ENCODE results near the gene ARX.

Gene ARX

GRCh38 chrX:25025615-25026014 lies 9.8 kb upstream of the ARX start:
- Histone ChIP-seq H3K4me2 (ENCODE audit: low read depth, low read length) (no peak overlapping the region), H3K4me3 (ENCODE audit: low read length) (no peak overlapping the region), H2AFZ (ENCODE audit: low read length) (no peak overlapping the region), H3K36me3 (replicated peaks; ENCODE audit: insufficient read depth, low read length) (no peaks in the 10 kb centered on the region), H3K4me1 (ENCODE audit: low read length) (no peaks in the 10 kb centered on the region), H3K27me3 (replicated peaks; ENCODE audit: insufficient read depth, low read length) (no peaks in the 10 kb centered on the region), H4K20me1 (ENCODE audit: insufficient read depth, low read length) (no peaks in the 10 kb centered on the region), H3F3A (ENCODE audit: insufficient read depth, low read length) (no peaks in the 10 kb centered on the region), H3K9ac (ENCODE audit: low read length) (no peak overlapping the region), H3K9me2 (replicated peaks; ENCODE audit: insufficient read depth, low read length) (no peaks in the 10 kb centered on the region), H3K79me2 (ENCODE audit: low read length) (no peaks in the 10 kb centered on the region), H3K9me3 (replicated peaks; ENCODE audit: insufficient read depth, low read length) (no peaks in the 10 kb centered on the region), H3K27ac (ENCODE audit: low read length) (no peak overlapping the region)
- no peak for DNase-seq
- TF ChIP-seq EZH2phosphoT487 (IDR thresholded peaks at IDR 0.05; ENCODE audit: low read length), result no peak
- no peak for TF ChIP-seq EZH2 (optimal IDR thresholded peaks at IDR 0.05; ENCODE audit: low read depth, low read length)
- TF ChIP-seq CTCF (IDR thresholded peaks at IDR 0.05; ENCODE audit: low read length), result no peak

GRCh38 chrX:25023908-25024307 lies 8.1 kb upstream of the ARX start:
- no peak for TF ChIP-seq EZH2phosphoT487 (IDR thresholded peaks at IDR 0.05; ENCODE audit: low read length)
- TF ChIP-seq EZH2 (optimal IDR thresholded peaks at IDR 0.05; ENCODE audit: low read depth, low read length), result no peak
- TF ChIP-seq CTCF (IDR thresholded peaks at IDR 0.05; ENCODE audit: low read length), result no peak

GRCh38 chrX:25022499-25023325 lies 6.9 kb upstream of the ARX start:
- no peak overlapping the region for H3K4me2 ChIP-seq (ENCODE audit: low read depth, low read length)
- no peak for TF ChIP-seq CTCF (IDR thresholded peaks at IDR 0.05; ENCODE audit: low read length)
- no peak for TF ChIP-seq EZH2 (optimal IDR thresholded peaks at IDR 0.05; ENCODE audit: low read depth, low read length)
- TF ChIP-seq EZH2phosphoT487 (IDR thresholded peaks at IDR 0.05; ENCODE audit: low read length), result no peak
- H3K27ac ChIP-seq (ENCODE audit: low read length), result no peak overlapping the region
- no peak overlapping the region for H2AFZ ChIP-seq (ENCODE audit: low read length)
- H3K4me3 ChIP-seq (ENCODE audit: low read length), result no peak overlapping the region
- H3K9ac ChIP-seq (ENCODE audit: low read length), result no peak overlapping the region
- H3K79me2 ChIP-seq (ENCODE audit: low read length), result no peaks in the 10 kb centered on the region
- no peaks in the 10 kb centered on the region for H3K36me3 ChIP-seq (replicated peaks; ENCODE audit: insufficient read depth, low read length)
- no peaks in the 10 kb centered on the region for H3K9me2 ChIP-seq (replicated peaks; ENCODE audit: insufficient read depth, low read length)
- DNase-seq, result no peak
- no peaks in the 10 kb centered on the region for H3K4me1 ChIP-seq (ENCODE audit: low read length)
- H4K20me1 ChIP-seq (ENCODE audit: insufficient read depth, low read length), result no peaks in the 10 kb centered on the region
- peaks cover 12% of the 10 kb centered on the region; the same call in 1 of the 2 replicates for H3K27me3 ChIP-seq (replicated peaks; ENCODE audit: insufficient read depth, low read length)
- H3K9me3 ChIP-seq (replicated peaks; ENCODE audit: insufficient read depth, low read length), result no peaks in the 10 kb centered on the region
- no peaks in the 10 kb centered on the region for H3F3A ChIP-seq (ENCODE audit: insufficient read depth, low read length)

More at GRCh38 chrX:25023908-25024307, 8.1 kb upstream of the ARX start:
- Histone ChIP-seq H3K9ac (ENCODE audit: low read length) (no peak overlapping the region), H3K4me2 (ENCODE audit: low read depth, low read length) (no peak overlapping the region), H2AFZ (ENCODE audit: low read length) (no peak overlapping the region), H3K27ac (ENCODE audit: low read length) (no peak overlapping the region), H3K79me2 (ENCODE audit: low read length) (no peaks in the 10 kb centered on the region), H4K20me1 (ENCODE audit: insufficient read depth, low read length) (no peaks in the 10 kb centered on the region), H3K27me3 (replicated peaks; ENCODE audit: insufficient read depth, low read length) (peaks cover 3% of the 10 kb centered on the region; the same call in 1 of the 2 replicates), H3F3A (ENCODE audit: insufficient read depth, low read length) (no peaks in the 10 kb centered on the region), H3K9me2 (replicated peaks; ENCODE audit: insufficient read depth, low read length) (no peaks in the 10 kb centered on the region), H3K36me3 (replicated peaks; ENCODE audit: insufficient read depth, low read length) (no peaks in the 10 kb centered on the region), H3K9me3 (replicated peaks; ENCODE audit: insufficient read depth, low read length) (no peaks in the 10 kb centered on the region), H3K4me3 (ENCODE audit: low read length) (no peak overlapping the region), H3K4me1 (ENCODE audit: low read length) (no peaks in the 10 kb centered on the region)
- no peak for DNase-seq
